HEK293 (cell line): ENCODE results near the gene DIRAS1.

ENCODE experiments used
- CTCF ChIA-PET: fragments of 350-600 bp; formaldehyde crosslinking; extraction: SDS; loops from one replicate; lab custom pipeline; 2021; ENCODE audit warnings: antibody characterized with exemption; lab: Yijun Ruan, JAX
- POLR2A ChIA-PET: fragments of 300-600 bp; formaldehyde crosslinking; extraction: SDS; loops from one replicate; lab custom pipeline; 2020; ENCODE audit warnings: antibody characterized with exemption, inconsistent platforms; lab: Yijun Ruan, JAX
- H3K27ac ChIP-seq: fragments of 200-500 bp; sonication (Bioruptor generic); 2 replicates; pipeline ENCODE4 v1.5.1; 2014; ENCODE audit warnings: low read depth, low read length, control low read depth, inconsistent platforms; ENCODE audit errors: extremely low read depth
- H3K36me3 ChIP-seq, 2 experiments: fragments of 200-500 bp in 1 of 2; sonication (Bioruptor generic) in 1 of 2; 1 replicate in 1 of 2; 2 replicates in 1 of 2; pipeline ENCODE4 v1.5.1; 2014 to 2017; ENCODE audit warnings: inconsistent platforms in 2 of 2, low read length in 2 of 2; ENCODE audit not compliant: control insufficient read depth in 2 of 2, insufficient read depth in 1 of 2
- H3K4me1 ChIP-seq: fragments of 200-500 bp; sonication (Bioruptor generic); 2 replicates; pipeline ENCODE4 v1.5.1; 2014; ENCODE audit warnings: mild to moderate bottlenecking, low read length, inconsistent platforms; ENCODE audit not compliant: control insufficient read depth, insufficient read depth
- H3K4me3 ChIP-seq: 2 replicates; pipeline ENCODE4 v1.5.1; 2011; ENCODE audit warnings: low read depth, mild to moderate bottlenecking, control low read depth, low read length, moderate library complexity
- H3K9me3 ChIP-seq: fragments of 200-500 bp; sonication (Bioruptor generic); 2 replicates; pipeline ENCODE4 v1.5.1; 2014; ENCODE audit warnings: low read depth, low read length, inconsistent platforms; ENCODE audit not compliant: control insufficient read depth, insufficient read depth
- FEZF1 ChIP-seq: fragments of 450-650 bp; formaldehyde crosslinking; IDR thresholded peaks from 2 replicates; pipeline ENCODE4 v1.5.1; 2016; ENCODE audit warnings: missing biosample characterization, missing genetic modification characterization
- HOXC10 ChIP-seq: sonication (generic); formaldehyde crosslinking; IDR thresholded peaks from 2 replicates; pipeline ENCODE4 v1.8.1; 2023; ENCODE audit warnings: mild to moderate bottlenecking, missing genetic modification reagents
- PATZ1 ChIP-seq: fragments of 450-650 bp; formaldehyde crosslinking; IDR thresholded peaks from 2 replicates; pipeline ENCODE4 v1.5.1; 2016; ENCODE audit warnings: missing biosample characterization, missing genetic modification characterization
- PRDM2 ChIP-seq: fragments of 450-650 bp; formaldehyde crosslinking; IDR thresholded peaks from 2 replicates; pipeline ENCODE4 v1.5.1; 2016; ENCODE audit warnings: missing biosample characterization, missing genetic modification characterization, borderline replicate concordance
- REPIN1 ChIP-seq: fragments of 450-650 bp; formaldehyde crosslinking; IDR thresholded peaks from 2 replicates; pipeline ENCODE4 v1.5.1; 2017; ENCODE audit warnings: missing biosample characterization, missing genetic modification characterization, low read depth
- SCRT2 ChIP-seq: fragments of 450-650 bp; formaldehyde crosslinking; IDR thresholded peaks from 2 replicates; pipeline ENCODE4 v1.5.1; 2016; ENCODE audit warnings: missing biosample characterization, missing genetic modification characterization
- SETDB1 ChIP-seq: IDR thresholded peaks from one replicate; pipeline ENCODE4 v1.6.1; 2017; ENCODE audit warnings: mild to moderate bottlenecking, low read length, moderate library complexity, mixed read lengths; ENCODE audit not compliant: insufficient read length
- ZEB2 ChIP-seq: fragments of 450-650 bp; formaldehyde crosslinking; IDR thresholded peaks from 2 replicates; pipeline ENCODE4 v1.5.1; 2016; ENCODE audit warnings: missing biosample characterization, missing genetic modification characterization
- ZNF10 ChIP-seq: fragments of 450-650 bp; formaldehyde crosslinking; IDR thresholded peaks from 2 replicates; pipeline ENCODE4 v1.5.1; 2017; ENCODE audit warnings: missing biosample characterization, missing genetic modification characterization
- ZNF148 ChIP-seq: fragments of 450-650 bp; formaldehyde crosslinking; IDR thresholded peaks from 2 replicates; pipeline ENCODE4 v1.5.0; 2017; ENCODE audit warnings: missing biosample characterization, missing genetic modification characterization, borderline replicate concordance
- ZNF175 ChIP-seq: fragments of 450-650 bp; formaldehyde crosslinking; IDR thresholded peaks from 2 replicates; pipeline ENCODE4 v1.5.1; 2016; ENCODE audit warnings: missing biosample characterization, missing genetic modification characterization
- ZNF292 ChIP-seq: fragments of 450-650 bp; formaldehyde crosslinking; IDR thresholded peaks from 2 replicates; pipeline ENCODE4 v1.5.1; 2016; ENCODE audit warnings: low read depth, missing biosample characterization, missing genetic modification characterization, borderline replicate concordance
- ZNF404 ChIP-seq: fragments of 450-650 bp; formaldehyde crosslinking; IDR thresholded peaks from 2 replicates; pipeline ENCODE4 v1.5.1; 2017; ENCODE audit warnings: missing biosample characterization, missing genetic modification characterization
- ZNF433 ChIP-seq: fragments of 450-650 bp; formaldehyde crosslinking; IDR thresholded peaks from 2 replicates; pipeline ENCODE4 v1.5.1; 2016; ENCODE audit warnings: missing biosample characterization, missing genetic modification characterization, low read depth
- ZNF549 ChIP-seq: fragments of 450-650 bp; IDR thresholded peaks from 2 replicates; pipeline ENCODE4 v1.5.1; 2018; ENCODE audit warnings: missing biosample characterization, missing genetic modification characterization, mild to moderate bottlenecking, inconsistent platforms, moderate library complexity
- ZNF585B ChIP-seq: fragments of 450-650 bp; formaldehyde crosslinking; IDR thresholded peaks from 2 replicates; pipeline ENCODE4 v1.5.1; 2016; ENCODE audit warnings: missing biosample characterization, missing genetic modification characterization
- ZNF621 ChIP-seq: fragments of 450-650 bp; formaldehyde crosslinking; IDR thresholded peaks from 2 replicates; pipeline ENCODE4 v1.5.1; 2017; ENCODE audit warnings: missing biosample characterization, missing genetic modification characterization
- ZNF660 ChIP-seq: fragments of 450-650 bp; IDR thresholded peaks from 2 replicates; pipeline ENCODE4 v1.5.1; 2018; ENCODE audit warnings: missing biosample characterization, mild to moderate bottlenecking, missing genetic modification characterization
- ZNF707 ChIP-seq: fragments of 450-650 bp; formaldehyde crosslinking; IDR thresholded peaks from 2 replicates; pipeline ENCODE4 v1.5.1; 2016; ENCODE audit warnings: missing biosample characterization, missing genetic modification characterization
- ZXDB ChIP-seq: fragments of 450-650 bp; formaldehyde crosslinking; IDR thresholded peaks from 2 replicates; pipeline ENCODE4 v1.5.1; 2016; ENCODE audit warnings: missing biosample characterization, missing genetic modification characterization

DIRAS1 gene

GRCh38 chr19:2755448-2755705 is 34.2 kb upstream of the DIRAS1 start:
- ChIA-PET CTCF (interaction anchor here (0.6 kb wide), 1 partner anchor 121 kb away, joined by 3 read pairs; no protein-coding TSS in a partner anchor), POLR2A (interaction anchor here (0.6 kb wide), 1 partner anchor 9 kb away, joined by 4 read pairs; no protein-coding TSS in a partner anchor)
- no peak overlapping the region for H3K27ac ChIP-seq
- no peaks in the 10 kb centered on the region for H3K4me1 ChIP-seq
- no peak overlapping the region for H3K4me3 ChIP-seq
- H3K9me3 ChIP-seq = no peaks in the 10 kb centered on the region
- no peak for TF ChIP-seq ZNF621 (tag by site-specific recombination)
- TF ChIP-seq PRDM2 = no peak
- no peak for TF ChIP-seq SETDB1
- no peak for TF ChIP-seq FEZF1 (tag by site-specific recombination)
- TF ChIP-seq HOXC10 (CRISPR knock-in tag) = no peak
- TF ChIP-seq ZXDB (tag by site-specific recombination) = no peak
- no peak for TF ChIP-seq ZNF660 (tag by site-specific recombination)
- TF ChIP-seq ZNF585B (tag by site-specific recombination) = no peak
- TF ChIP-seq ZNF433 (tag by site-specific recombination) = no peak
- no peak for TF ChIP-seq ZNF175 (tag by site-specific recombination)
- TF ChIP-seq ZEB2 (tag by site-specific recombination) = no peak
- TF ChIP-seq ZNF10 = no peak
- TF ChIP-seq ZNF292 = no peak
- no peak for TF ChIP-seq SCRT2
- TF ChIP-seq ZNF707 (tag by site-specific recombination) = no peak
- no peak for TF ChIP-seq REPIN1 (tag by site-specific recombination)
- TF ChIP-seq ZNF404 (tag by site-specific recombination) = no peak
- no peak for TF ChIP-seq ZNF148 (tag by site-specific recombination)
- TF ChIP-seq PATZ1 = no peak
- no peak for TF ChIP-seq ZNF549 (tag by site-specific recombination)
- H3K36me3 ChIP-seq = peaks cover 0 to 65% of the 10 kb centered on the region in 2 experiments; a peak in 2 of 3 replicates
